HEK293 (cell line): ENCODE measurements around the gene LEPR.

Experiments
- ZNF184 ChIP-seq: fragments of 450-650 bp; IDR thresholded peaks from 2 replicates; pipeline ENCODE4 v1.5.1; 2018; ENCODE audit warnings: missing biosample characterization, mild to moderate bottlenecking, missing genetic modification characterization
- ZNF214 ChIP-seq: fragments of 450-650 bp; formaldehyde crosslinking; IDR thresholded peaks from 2 replicates; pipeline ENCODE4 v1.5.1; 2017; ENCODE audit warnings: missing biosample characterization, mild to moderate bottlenecking, missing genetic modification characterization, borderline replicate concordance
- ZNF24 ChIP-seq: fragments of 450-650 bp; formaldehyde crosslinking; IDR thresholded peaks from 2 replicates; pipeline ENCODE4 v1.5.1; 2016; ENCODE audit warnings: missing biosample characterization, missing genetic modification characterization
- ZNF274 ChIP-seq, 2 experiments: fragments of 200-500 bp in 1 of 2; fragments of 450-650 bp in 1 of 2; sonication (Bioruptor generic) in 1 of 2; formaldehyde crosslinking in 1 of 2; IDR thresholded peaks; 2 replicates each; pipeline versions ENCODE4 v1.5.1 to v1.6.1; 2014 to 2016; ENCODE audit warnings: borderline replicate concordance in 1 of 2, inconsistent platforms in 1 of 2, low read length in 1 of 2, missing biosample characterization in 1 of 2, missing genetic modification characterization in 1 of 2
- ZNF621 ChIP-seq: fragments of 450-650 bp; formaldehyde crosslinking; IDR thresholded peaks from 2 replicates; pipeline ENCODE4 v1.5.1; 2017; ENCODE audit warnings: missing biosample characterization, missing genetic modification characterization
- TF ChIP-seq, protein P1 (sequence below): fragments of 450-650 bp; formaldehyde crosslinking; IDR thresholded peaks from 2 replicates; pipeline ENCODE4 v1.5.1; 2016; ENCODE audit warnings: missing biosample characterization, missing genetic modification characterization
- TF ChIP-seq, protein P2 (sequence below): fragments of 450-650 bp; formaldehyde crosslinking; IDR thresholded peaks from 2 replicates; pipeline ENCODE4 v1.5.1; 2016; ENCODE audit warnings: missing biosample characterization, missing genetic modification characterization, low read depth
- TF ChIP-seq, protein P3 (sequence below): fragments of 450-650 bp; formaldehyde crosslinking; IDR thresholded peaks from 2 replicates; pipeline ENCODE4 v1.5.1; 2016; ENCODE audit warnings: missing biosample characterization, missing genetic modification characterization

DNA sequence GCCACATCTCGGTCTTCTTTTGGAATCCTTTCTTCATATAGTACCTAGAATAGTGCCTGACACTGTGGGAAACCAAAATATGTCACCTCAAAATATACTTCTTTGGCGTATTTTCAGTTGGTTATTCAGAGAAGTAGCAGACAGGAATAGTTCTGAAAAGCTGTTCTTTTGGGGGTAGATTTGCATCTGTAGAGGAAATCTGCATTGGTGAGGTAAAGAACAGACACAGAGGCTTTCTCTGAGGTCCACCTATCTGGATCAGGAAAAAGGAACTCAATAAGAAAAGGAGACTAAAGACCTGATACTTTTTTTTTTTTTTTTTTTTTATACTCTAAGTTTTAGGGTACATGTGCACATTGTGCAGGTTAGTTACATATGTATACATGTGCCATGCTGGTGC lies 23.2 kb downstream of the LEPR start:
- no peak for TF ChIP-seq ZNF214 (tag by site-specific recombination)
- no peak for TF ChIP-seq ZNF274 (IDR thresholded peaks at IDR 0.05; ENCODE audit: low read length)
- no peak for TF ChIP-seq ZNF274 (tag by site-specific recombination; IDR thresholded peaks at IDR 0.05; ENCODE audit: borderline replicate concordance)
- TF ChIP-seq, protein P1, sequence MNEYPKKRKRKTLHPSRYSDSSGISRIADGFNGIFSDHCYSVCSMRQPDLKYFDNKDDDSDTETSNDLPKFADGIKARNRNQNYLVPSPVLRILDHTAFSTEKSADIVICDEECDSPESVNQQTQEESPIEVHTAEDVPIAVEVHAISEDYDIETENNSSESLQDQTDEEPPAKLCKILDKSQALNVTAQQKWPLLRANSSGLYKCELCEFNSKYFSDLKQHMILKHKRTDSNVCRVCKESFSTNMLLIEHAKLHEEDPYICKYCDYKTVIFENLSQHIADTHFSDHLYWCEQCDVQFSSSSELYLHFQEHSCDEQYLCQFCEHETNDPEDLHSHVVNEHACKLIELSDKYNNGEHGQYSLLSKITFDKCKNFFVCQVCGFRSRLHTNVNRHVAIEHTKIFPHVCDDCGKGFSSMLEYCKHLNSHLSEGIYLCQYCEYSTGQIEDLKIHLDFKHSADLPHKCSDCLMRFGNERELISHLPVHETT (tag by site-specific recombination): no peak
- TF ChIP-seq ZNF621 (tag by site-specific recombination): no peak
- TF ChIP-seq, protein P2, sequence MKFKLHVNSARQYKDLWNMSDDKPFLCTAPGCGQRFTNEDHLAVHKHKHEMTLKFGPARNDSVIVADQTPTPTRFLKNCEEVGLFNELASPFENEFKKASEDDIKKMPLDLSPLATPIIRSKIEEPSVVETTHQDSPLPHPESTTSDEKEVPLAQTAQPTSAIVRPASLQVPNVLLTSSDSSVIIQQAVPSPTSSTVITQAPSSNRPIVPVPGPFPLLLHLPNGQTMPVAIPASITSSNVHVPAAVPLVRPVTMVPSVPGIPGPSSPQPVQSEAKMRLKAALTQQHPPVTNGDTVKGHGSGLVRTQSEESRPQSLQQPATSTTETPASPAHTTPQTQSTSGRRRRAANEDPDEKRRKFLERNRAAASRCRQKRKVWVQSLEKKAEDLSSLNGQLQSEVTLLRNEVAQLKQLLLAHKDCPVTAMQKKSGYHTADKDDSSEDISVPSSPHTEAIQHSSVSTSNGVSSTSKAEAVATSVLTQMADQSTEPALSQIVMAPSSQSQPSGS: no peak
- TF ChIP-seq, protein P3, sequence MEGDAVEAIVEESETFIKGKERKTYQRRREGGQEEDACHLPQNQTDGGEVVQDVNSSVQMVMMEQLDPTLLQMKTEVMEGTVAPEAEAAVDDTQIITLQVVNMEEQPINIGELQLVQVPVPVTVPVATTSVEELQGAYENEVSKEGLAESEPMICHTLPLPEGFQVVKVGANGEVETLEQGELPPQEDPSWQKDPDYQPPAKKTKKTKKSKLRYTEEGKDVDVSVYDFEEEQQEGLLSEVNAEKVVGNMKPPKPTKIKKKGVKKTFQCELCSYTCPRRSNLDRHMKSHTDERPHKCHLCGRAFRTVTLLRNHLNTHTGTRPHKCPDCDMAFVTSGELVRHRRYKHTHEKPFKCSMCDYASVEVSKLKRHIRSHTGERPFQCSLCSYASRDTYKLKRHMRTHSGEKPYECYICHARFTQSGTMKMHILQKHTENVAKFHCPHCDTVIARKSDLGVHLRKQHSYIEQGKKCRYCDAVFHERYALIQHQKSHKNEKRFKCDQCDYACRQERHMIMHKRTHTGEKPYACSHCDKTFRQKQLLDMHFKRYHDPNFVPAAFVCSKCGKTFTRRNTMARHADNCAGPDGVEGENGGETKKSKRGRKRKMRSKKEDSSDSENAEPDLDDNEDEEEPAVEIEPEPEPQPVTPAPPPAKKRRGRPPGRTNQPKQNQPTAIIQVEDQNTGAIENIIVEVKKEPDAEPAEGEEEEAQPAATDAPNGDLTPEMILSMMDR (tag by site-specific recombination): no peak
- no peak for TF ChIP-seq ZNF24 (tag by site-specific recombination)
- no peak for TF ChIP-seq ZNF184 (tag by site-specific recombination)
